H1 (cell line): ENCODE data around the gene ZNF839. TPM values are rescaled to one million over a fixed set of nuclear protein-coding genes. Genes with fewer than 3 reads are reported as not detected.

Experiments used
- ATF2 ChIP-seq: IDR thresholded peaks from 2 replicates; pipeline ENCODE4 v1.6.1; 2012; ENCODE audit warnings: low read length, inconsistent platforms
- RXRA ChIP-seq: IDR thresholded peaks from 2 replicates; pipeline ENCODE4 v1.6.1; 2011; ENCODE audit warnings: low read depth, mild to moderate bottlenecking, low read length, moderate library complexity; ENCODE audit not compliant: insufficient read depth
- SRF ChIP-seq: IDR thresholded peaks from 2 replicates; pipeline ENCODE4 v1.6.1; 2011; ENCODE audit warnings: mild to moderate bottlenecking, low read depth, low read length, moderate library complexity
- TAF1 ChIP-seq: IDR thresholded peaks from 2 replicates; pipeline ENCODE4 v1.6.1; 2011; ENCODE audit warnings: mild to moderate bottlenecking, low read depth, low read length
- TBP ChIP-seq: IDR thresholded peaks from 2 replicates; pipeline ENCODE4 v1.6.1; 2011; ENCODE audit warnings: low read depth, low read length, improper control_type of control experiment
- TCF12 ChIP-seq: IDR thresholded peaks from 2 replicates; pipeline ENCODE4 v1.6.1; 2011; ENCODE audit warnings: low read depth, mild to moderate bottlenecking, low read length
- polyA plus RNA-seq, 7 experiments: library from polyadenylated mRNA; depleted of rRNA in 3 of 7; stranded (reverse) in 5 of 7; unstranded in 2 of 7; fragments of >200 nt in 5 of 7; fragments of 200-250 nt in 2 of 7; gene quantifications; 1 replicate in 5 of 7; 2 replicates in 1 of 7; 4 replicates in 1 of 7; pipeline versions ENCODE4 v1.2.1 to v1.2.3, GENCODE V29; 2011 to 2013; ENCODE audit warnings: missing spikeins in 2 of 7, mixed read lengths in 2 of 7
- total RNA-seq: library from RNA; stranded (reverse); fragmentation: NEBNext Ultra II Directional; extraction: Animal tissue kit (Norgen Biotek cat#: 25700); gene quantifications from 2 replicates; pipeline ENCODE4 v1.2.1, GENCODE V29; 2021
- TF ChIP-seq, protein P1 (sequence below): fragments of 300-600 bp; sonication (generic); IDR thresholded peaks from 2 replicates; pipeline ENCODE4 v1.7.1; 2012; ENCODE audit warnings: low read length, moderate library complexity, mild to moderate bottlenecking, inconsistent platforms; ENCODE audit not compliant: insufficient replicate concordance

ZNF839 gene
- total and polyA plus RNA-seq, 2 of the 8 experiments (the other 6 are each of a cell fraction or from before 2014, with no cell fraction given): 8.1 to 9.4 TPM

- TF ChIP-seq, protein P1, sequence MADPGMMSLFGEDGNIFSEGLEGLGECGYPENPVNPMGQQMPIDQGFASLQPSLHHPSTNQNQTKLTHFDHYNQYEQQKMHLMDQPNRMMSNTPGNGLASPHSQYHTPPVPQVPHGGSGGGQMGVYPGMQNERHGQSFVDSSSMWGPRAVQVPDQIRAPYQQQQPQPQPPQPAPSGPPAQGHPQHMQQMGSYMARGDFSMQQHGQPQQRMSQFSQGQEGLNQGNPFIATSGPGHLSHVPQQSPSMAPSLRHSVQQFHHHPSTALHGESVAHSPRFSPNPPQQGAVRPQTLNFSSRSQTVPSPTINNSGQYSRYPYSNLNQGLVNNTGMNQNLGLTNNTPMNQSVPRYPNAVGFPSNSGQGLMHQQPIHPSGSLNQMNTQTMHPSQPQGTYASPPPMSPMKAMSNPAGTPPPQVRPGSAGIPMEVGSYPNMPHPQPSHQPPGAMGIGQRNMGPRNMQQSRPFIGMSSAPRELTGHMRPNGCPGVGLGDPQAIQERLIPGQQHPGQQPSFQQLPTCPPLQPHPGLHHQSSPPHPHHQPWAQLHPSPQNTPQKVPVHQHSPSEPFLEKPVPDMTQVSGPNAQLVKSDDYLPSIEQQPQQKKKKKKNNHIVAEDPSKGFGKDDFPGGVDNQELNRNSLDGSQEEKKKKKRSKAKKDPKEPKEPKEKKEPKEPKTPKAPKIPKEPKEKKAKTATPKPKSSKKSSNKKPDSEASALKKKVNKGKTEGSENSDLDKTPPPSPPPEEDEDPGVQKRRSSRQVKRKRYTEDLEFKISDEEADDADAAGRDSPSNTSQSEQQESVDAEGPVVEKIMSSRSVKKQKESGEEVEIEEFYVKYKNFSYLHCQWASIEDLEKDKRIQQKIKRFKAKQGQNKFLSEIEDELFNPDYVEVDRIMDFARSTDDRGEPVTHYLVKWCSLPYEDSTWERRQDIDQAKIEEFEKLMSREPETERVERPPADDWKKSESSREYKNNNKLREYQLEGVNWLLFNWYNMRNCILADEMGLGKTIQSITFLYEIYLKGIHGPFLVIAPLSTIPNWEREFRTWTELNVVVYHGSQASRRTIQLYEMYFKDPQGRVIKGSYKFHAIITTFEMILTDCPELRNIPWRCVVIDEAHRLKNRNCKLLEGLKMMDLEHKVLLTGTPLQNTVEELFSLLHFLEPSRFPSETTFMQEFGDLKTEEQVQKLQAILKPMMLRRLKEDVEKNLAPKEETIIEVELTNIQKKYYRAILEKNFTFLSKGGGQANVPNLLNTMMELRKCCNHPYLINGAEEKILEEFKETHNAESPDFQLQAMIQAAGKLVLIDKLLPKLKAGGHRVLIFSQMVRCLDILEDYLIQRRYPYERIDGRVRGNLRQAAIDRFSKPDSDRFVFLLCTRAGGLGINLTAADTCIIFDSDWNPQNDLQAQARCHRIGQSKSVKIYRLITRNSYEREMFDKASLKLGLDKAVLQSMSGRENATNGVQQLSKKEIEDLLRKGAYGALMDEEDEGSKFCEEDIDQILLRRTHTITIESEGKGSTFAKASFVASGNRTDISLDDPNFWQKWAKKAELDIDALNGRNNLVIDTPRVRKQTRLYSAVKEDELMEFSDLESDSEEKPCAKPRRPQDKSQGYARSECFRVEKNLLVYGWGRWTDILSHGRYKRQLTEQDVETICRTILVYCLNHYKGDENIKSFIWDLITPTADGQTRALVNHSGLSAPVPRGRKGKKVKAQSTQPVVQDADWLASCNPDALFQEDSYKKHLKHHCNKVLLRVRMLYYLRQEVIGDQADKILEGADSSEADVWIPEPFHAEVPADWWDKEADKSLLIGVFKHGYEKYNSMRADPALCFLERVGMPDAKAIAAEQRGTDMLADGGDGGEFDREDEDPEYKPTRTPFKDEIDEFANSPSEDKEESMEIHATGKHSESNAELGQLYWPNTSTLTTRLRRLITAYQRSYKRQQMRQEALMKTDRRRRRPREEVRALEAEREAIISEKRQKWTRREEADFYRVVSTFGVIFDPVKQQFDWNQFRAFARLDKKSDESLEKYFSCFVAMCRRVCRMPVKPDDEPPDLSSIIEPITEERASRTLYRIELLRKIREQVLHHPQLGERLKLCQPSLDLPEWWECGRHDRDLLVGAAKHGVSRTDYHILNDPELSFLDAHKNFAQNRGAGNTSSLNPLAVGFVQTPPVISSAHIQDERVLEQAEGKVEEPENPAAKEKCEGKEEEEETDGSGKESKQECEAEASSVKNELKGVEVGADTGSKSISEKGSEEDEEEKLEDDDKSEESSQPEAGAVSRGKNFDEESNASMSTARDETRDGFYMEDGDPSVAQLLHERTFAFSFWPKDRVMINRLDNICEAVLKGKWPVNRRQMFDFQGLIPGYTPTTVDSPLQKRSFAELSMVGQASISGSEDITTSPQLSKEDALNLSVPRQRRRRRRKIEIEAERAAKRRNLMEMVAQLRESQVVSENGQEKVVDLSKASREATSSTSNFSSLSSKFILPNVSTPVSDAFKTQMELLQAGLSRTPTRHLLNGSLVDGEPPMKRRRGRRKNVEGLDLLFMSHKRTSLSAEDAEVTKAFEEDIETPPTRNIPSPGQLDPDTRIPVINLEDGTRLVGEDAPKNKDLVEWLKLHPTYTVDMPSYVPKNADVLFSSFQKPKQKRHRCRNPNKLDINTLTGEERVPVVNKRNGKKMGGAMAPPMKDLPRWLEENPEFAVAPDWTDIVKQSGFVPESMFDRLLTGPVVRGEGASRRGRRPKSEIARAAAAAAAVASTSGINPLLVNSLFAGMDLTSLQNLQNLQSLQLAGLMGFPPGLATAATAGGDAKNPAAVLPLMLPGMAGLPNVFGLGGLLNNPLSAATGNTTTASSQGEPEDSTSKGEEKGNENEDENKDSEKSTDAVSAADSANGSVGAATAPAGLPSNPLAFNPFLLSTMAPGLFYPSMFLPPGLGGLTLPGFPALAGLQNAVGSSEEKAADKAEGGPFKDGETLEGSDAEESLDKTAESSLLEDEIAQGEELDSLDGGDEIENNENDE: no peak
- TF ChIP-seq RXRA: 0 out of 2 replicates have a peak, but pooled peaks have one; percentile 36
- no peak; the same call in 1 of the 2 replicates for TF ChIP-seq ATF2
- no peak for TF ChIP-seq SRF
- peak; percentile 100 for TF ChIP-seq TBP
- 0 out of 2 replicates have a peak, but pooled peaks have one; percentile 42 for TF ChIP-seq TAF1
- TF ChIP-seq TCF12: 0 out of 2 replicates have a peak, but pooled peaks have one; percentile 13
Observed at GRCh38 chr14:102316743-102317563, 2.6 kb upstream of the ZNF839 start (continued).
